Ureter (tissue), 1 donor: ENCODE measurements around the gene FSCN2. TPM values are rescaled to one million over a fixed set of nuclear protein-coding genes. Genes with fewer than 3 reads are reported as not detected.
"Not testable (repeated sequence)": the region's sequence is repeated elsewhere in the genome, so short reads cannot be mapped to it uniquely, and the experiment has no call there.

ENCODE experiments used
- DNase-seq: peaks from one replicate; pipeline ENCODE4 v3.0.0-alpha.2; 2020; ENCODE audit warnings: low spot score
- total RNA-seq: library from RNA; stranded (reverse); gene quantifications from one replicate; pipeline ENCODE4 v1.2.4, GENCODE V29; 2023
- donor health status: DM: yes; HTN: yes; CAD: no.

Gene FSCN2
- total RNA-seq, 1 donor from 2014 or later: 4.2 TPM

DNA sequence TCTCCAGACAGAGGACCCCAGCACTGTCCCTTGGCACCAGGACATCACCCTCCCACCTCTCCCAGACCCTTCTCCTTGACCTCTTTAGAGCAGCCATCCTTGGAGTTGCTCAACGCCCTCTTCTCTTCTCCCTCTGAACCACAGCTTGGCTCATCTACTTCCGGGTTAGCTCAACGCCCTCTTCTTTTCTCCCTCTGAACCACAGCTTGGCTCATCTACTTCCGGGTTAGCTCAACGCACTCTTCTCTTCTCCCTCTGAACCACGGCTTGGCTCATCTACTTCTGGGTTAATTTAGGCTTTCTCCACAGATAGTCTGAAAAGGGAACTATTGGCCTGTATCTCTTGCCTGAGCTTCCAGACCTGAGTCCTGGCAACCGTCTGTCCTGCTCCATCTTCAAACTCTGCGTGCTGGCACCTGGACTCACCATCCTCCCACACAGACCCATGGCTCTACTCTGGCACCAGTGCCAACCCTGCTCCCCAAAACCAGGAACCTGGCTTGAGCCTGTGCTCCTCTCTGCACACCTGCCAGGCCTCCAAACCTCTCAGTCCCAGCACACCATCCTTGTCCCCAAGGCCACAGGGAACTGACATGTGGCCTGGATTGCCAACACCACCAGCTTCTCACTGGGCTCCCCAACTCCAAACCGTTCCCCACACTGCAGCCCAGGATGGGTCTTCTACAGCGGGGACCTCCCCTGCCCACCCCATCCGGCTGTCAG lies 49.3 kb downstream of the FSCN2 start:
- DNase-seq: no peak

DNA sequence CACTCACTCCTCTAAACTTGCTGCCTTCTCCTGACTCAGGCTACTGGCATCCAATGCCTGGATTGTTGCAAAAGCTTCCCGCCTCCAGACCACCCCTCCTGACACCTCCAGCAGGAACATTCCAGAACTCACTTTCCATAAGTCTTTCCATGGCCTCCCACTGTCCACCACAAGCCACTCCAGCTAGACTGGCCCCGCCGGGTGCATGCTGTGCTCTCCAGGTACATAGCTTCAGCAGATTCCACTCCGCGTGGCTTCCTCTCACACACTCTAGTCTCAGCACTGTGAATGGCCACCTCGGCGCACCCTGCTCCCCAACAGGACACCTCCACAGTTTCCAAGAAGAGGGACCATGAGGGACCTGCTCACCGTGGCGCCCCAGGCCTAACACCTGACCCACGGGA lies 49.9 kb downstream of the FSCN2 start:
- DNase-seq: no peak

DNA sequence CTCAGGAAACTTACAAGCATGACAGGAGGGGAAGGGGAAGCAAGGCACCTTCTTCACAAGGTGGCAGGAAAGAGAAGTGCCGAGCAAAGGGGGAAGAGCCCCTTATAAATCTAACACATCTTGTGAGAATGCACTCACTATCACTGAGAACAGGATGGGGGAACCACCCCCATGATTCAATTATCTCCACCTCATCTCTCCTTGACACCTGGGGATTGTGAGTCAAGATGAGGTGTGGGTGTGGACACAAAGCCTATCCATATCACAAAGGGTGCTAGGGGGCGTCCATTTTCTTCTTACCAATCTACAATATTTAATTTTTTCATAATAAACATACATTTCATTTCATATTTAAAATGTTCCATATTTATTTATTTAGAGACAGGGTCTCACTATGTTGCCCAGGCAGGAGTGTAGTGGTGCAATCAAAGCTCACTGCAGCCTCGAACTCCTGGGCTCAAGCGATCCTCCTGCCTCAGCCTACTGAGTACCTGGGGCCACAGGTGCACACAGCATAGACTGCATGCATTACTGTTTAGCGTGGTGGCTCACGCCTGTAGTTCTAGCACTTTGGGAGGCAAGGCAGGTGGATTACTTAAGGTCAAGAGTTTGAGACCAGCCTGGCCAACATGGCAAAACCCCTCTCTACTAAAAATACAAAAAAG lies 50.5 kb downstream of the FSCN2 start:
- no peak for DNase-seq

DNA sequence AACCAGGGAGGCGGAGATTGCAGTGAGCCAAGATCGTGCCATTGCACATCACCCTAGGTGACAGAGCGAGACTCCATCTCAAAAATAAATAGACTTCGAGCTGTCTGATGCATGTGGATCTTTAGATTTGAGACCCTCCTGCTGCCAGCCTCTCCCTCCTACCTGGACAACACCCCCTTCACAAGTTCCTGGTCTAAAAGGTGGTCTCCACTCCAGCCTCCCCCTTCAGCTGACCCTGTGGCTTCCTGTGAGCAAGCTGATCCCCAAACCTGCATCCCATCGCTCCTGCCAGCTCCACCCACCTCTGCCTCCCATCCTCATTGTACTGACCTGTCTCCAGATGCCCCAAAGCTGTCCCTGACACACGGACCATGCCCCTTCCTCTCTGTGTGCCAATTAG lies 51.1 kb downstream of the FSCN2 start:
- no peak for DNase-seq

DNA sequence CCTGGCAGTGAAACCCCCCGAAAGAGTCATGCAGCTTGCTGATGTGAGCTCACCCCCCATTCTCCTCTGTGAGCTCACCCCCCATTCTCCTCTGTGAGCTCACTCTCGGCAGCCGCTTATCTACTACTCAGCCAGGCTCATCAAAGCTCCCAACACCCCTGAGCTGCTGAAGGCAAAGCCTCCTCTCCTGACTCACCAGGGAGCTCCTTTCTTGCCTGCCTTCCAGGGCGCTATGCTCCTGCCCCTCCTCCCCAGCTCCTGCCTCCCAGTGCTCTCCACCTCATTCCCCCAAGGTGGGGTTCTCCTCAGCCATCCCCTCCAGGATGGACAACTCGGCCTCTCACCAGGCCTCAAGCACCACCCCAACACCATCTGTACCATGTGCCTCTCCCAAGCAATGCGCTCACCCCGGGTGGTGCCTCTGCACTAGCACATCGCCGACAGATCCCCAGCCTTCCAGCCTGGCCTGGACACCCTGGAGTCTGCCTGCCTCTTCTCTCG lies 51.7 kb downstream of the FSCN2 start:
- DNase-seq: no peak

DNA sequence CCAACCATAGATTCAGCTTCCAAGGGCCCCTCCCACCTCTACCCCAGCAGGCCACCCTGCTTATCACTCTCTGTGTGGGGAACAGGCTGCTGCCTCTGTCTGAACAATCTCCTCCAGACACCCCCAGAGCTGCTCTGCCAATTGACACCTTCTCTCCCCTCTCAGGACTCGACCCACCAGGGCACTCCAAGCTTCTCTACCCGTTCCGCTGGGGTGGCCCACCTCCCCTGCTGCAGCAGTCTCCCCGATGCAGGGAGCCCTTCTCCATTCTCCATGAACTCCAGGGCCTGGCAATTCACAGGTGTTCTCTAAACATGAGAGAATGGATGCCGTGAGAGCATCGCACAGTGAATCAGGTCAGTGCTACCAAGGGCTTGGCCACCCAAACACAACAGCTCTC lies 52.3 kb downstream of the FSCN2 start:
- no peak for DNase-seq

DNA sequence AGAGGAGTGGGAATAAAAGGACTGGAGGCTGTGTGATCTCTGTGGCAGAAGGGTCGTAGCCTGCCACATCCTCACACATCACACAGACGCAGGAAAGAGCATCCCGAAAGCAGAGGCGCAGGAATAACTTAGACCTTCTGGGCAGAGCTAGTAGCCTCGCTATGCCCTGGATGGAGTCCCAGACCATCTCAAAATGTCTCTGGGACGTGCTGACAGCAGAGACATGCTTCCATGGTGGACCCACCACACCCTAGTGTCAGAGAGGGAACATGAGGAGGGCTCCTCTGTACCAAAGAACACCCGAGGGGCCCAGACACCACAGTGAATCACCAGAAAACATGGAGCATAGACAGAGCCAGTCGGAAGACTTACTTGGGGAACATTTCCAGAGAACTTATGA lies 53.6 kb downstream of the FSCN2 start:
- no peak for DNase-seq

DNA sequence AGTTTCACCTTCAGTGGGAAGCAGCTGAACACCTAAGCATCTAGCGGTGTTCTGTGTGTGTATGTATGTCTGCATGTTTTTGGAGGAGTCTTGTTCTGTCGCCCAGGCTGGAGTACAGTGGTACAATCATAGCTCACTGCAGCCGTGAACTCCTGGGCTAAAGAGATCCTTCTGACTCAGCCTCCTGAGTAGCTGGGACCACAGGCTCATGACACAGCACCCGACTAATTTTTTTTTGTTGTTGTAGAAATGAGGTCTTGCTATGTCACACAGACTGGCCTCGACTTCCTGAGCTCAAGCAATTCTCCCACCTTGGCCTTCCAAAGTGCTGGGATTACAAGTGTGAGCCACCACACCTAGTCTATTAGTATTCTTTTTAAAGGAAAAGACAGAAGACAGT lies 54.2 kb downstream of the FSCN2 start:
- DNase-seq: no peak

DNA sequence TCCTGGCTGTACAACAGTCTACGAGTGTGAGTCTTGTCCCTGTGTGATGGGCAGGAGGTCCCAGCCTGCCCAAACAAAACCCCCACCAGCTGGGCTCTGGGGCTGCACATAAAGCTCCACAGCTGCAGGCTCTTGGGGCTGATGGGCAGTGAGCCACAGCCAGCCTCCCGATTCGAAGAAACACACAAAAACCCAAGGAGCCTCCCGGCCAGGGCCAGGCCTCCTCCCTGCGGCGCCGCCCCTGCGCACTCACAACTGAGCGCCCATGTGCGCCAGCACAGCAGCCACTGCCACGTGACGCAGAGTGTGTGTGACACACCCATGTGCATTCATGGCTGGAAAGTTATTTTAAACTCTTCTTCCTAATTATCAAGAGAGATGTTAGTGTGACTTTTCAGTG lies 54.6 kb downstream of the FSCN2 start:
- no peak for DNase-seq

DNA sequence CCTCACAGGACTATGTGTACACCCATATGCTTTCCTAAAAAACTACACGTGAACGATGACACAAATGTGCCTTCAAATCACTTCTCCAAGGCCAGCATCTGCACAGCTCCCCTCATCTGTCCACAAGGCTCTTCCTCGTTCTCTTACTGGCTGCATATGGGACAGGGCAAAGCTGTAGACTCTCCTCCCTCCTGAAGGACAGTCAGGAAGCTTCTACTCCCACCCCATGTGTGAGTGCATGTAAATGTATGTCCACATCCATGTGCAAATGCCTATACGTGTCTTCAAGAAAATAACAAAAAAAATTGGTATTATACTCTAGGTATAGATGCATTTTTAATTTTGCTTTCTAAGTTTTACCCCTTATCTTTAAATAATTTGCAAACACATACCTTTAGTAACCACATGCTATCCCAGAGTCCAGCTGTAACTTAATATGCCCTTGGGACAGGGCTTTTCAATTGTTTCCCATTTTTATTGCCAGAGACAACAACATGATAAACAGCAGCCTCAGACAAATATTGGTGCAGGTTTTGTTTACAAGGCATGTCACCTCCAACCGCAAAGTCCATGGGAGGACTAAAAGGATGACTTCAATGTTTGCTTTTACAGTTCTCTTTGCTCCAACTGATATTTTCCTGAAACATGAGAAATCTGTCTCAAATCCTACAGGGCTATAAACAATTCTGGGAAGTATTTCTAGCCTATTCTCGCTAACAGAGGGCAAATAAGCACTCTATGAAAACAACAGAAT lies 55.6 kb downstream of the FSCN2 start:
- DNase-seq: no peak

DNA sequence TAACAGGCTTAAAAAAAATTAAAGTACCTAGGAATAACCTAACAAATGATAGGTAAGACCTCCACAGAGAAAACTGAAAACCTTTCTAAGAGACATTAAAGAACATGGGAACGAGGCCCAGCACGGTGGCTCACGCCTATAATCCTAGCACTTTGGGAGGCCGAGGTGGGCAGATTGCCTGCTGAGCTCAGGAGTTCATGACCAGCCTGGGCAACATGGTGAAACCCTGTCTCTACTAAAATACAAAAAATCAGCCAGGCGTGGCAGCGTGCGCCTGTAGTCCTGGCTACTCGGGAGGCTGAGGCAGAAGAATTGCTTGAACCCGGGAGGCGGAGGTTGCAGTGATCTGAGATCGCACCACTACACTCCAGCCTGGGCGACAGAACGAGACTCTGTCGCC lies 56.6 kb downstream of the FSCN2 start:
- not testable (repeated sequence) for DNase-seq

DNA sequence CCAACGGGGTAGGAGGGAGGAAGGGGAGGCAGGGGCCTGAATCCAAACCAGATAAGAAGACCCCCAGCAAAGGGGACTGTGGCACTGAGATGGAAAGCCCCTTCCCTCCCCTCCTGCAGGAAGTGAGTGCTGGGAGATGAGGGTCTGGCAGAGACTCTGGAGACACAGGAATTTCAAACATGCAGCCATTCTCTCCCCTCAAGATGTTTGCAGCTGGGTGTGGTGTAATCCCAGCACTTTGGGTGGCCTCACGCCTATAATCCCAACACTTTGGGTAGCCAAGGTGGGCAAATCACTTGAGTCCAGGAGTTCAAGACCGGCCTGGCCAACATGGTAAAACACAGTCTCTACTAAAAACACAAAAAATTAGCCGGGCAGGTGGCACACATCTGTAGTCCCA lies 57.9 kb downstream of the FSCN2 start:
- no peak for DNase-seq

Other genes starting within 250 kb of the FSCN2 start
- 94.4 TPM for gene SLC38A10, start 233.1 kb upstream of the FSCN2 start, total RNA-seq
- 23.7 TPM for gene BAHCC1, start 132.9 kb upstream of the FSCN2 start, total RNA-seq
- gene ACTG1, start 15.6 kb upstream of the FSCN2 start, total RNA-seq: 3,857 TPM
- 37.1 TPM for gene FAAP100, start 24.0 kb downstream of the FSCN2 start, total RNA-seq
- gene NPLOC4, start 108.7 kb downstream of the FSCN2 start, total RNA-seq: 106 TPM
- 2.5 TPM for gene TSPAN10, start 108.8 kb downstream of the FSCN2 start, total RNA-seq
- gene PDE6G, start 128.2 kb downstream of the FSCN2 start, total RNA-seq: not detected
- 31.4 TPM for gene OXLD1, start 138.2 kb downstream of the FSCN2 start, total RNA-seq
- 19.2 TPM for gene CCDC137, start 138.4 kb downstream of the FSCN2 start, total RNA-seq
- gene ARL16, start 155.4 kb downstream of the FSCN2 start, total RNA-seq: 35.5 TPM
- gene HGS, start 155.6 kb downstream of the FSCN2 start, total RNA-seq: 101 TPM
- 59.8 TPM for gene MRPL12, start 175.0 kb downstream of the FSCN2 start, total RNA-seq
- 33.1 TPM for gene SLC25A10, start 183.9 kb downstream of the FSCN2 start, total RNA-seq